AG04450 (cell line): ENCODE measurements around the gene STXBP6. TPM values are rescaled to one million over a fixed set of nuclear protein-coding genes. Genes with fewer than 3 reads are reported as not detected.

Source experiments
- CTCF ChIA-PET: fragments of 300-600, 350-600 bp; formaldehyde crosslinking; extraction: SDS; loops from one replicate; lab custom pipeline; 2022; ENCODE audit warnings: antibody characterized with exemption, inconsistent platforms; lab: Charles Lee
- POLR2A ChIA-PET: fragments of 350-600 bp; formaldehyde crosslinking; extraction: SDS; loops from one replicate; lab custom pipeline; 2021; ENCODE audit warnings: antibody characterized with exemption, inconsistent platforms; lab: Yijun Ruan, JAX
- DNase-seq: peaks from one replicate; pipeline ENCODE4 v3.0.0-alpha.2; 2011; ENCODE audit warnings: low read depth, low spot score
- H3K27ac ChIP-seq: one replicate; pipeline ENCODE4 v1.5.1; 2012; ENCODE audit warnings: low read depth, low read length, control low read depth
- H3K27me3 ChIP-seq: one replicate; pipeline ENCODE4 v1.6.0; 2012; ENCODE audit warnings: low read length; ENCODE audit not compliant: control insufficient read depth, insufficient read depth
- H3K4me3 ChIP-seq: 2 replicates; pipeline ENCODE4 v1.5.1; 2011; ENCODE audit warnings: mild to moderate bottlenecking, low read depth, low read length, control low read depth
- H3K9me3 ChIP-seq: 2 replicates; pipeline ENCODE4 v1.5.1; 2012; ENCODE audit warnings: low read length; ENCODE audit not compliant: control insufficient read depth, insufficient read depth
- polyA plus RNA-seq: library from polyadenylated mRNA; depleted of rRNA; stranded (reverse); fragments of >200 nt; gene quantifications from 2 replicates; pipeline ENCODE4 v1.2.3, GENCODE V29; 2011
- TF ChIP-seq, protein P1 (sequence below): IDR thresholded peaks from 2 replicates; pipeline ENCODE4 v1.5.1; 2011; ENCODE audit warnings: low read depth, low read length, control low read depth, inconsistent platforms

STXBP6 gene
- polyA plus RNA-seq, 1 experiment, result 0.16 TPM

DNA sequence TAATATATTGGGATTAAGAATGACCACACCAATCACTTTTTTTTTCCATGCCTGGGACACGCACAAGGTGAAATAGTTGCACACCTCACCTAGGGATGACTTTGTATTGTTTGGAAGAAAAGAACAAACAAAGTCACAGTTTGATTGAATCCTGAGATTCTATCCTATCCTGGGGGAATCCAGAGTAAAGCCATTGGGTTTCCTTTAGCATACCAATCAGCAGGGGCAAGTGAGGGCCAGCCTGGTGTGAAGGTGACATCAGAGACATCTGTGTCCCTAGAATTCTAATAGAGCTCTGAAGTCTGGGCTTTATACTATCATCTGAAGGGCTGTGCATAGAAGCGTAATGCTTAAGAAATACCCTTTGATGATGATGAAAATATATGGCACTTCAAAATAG, 199.9 kb downstream of the STXBP6 start:
- Histone ChIP-seq H3K9me3 (no peaks in the 10 kb centered on the region), H3K4me3 (no peak overlapping the region), H3K27me3 (no peaks in the 10 kb centered on the region), H3K27ac (no peak overlapping the region)
- TF ChIP-seq, protein P1, sequence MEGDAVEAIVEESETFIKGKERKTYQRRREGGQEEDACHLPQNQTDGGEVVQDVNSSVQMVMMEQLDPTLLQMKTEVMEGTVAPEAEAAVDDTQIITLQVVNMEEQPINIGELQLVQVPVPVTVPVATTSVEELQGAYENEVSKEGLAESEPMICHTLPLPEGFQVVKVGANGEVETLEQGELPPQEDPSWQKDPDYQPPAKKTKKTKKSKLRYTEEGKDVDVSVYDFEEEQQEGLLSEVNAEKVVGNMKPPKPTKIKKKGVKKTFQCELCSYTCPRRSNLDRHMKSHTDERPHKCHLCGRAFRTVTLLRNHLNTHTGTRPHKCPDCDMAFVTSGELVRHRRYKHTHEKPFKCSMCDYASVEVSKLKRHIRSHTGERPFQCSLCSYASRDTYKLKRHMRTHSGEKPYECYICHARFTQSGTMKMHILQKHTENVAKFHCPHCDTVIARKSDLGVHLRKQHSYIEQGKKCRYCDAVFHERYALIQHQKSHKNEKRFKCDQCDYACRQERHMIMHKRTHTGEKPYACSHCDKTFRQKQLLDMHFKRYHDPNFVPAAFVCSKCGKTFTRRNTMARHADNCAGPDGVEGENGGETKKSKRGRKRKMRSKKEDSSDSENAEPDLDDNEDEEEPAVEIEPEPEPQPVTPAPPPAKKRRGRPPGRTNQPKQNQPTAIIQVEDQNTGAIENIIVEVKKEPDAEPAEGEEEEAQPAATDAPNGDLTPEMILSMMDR, result no peak
- DNase-seq, result no peak
- CTCF ChIA-PET, result no interaction called here
- POLR2A ChIA-PET, result interaction anchor here (0.6 kb wide), 1 partner anchor 11 kb away, joined by 3 read pairs; no protein-coding TSS in a partner anchor

- Histone ChIP-seq H3K27ac (no peak overlapping the region), H3K4me3 (no peak overlapping the region), H3K9me3 (no peaks in the 10 kb centered on the region), H3K27me3 (no peaks in the 10 kb centered on the region)
- ChIA-PET CTCF (no interaction called here), POLR2A (no interaction called here)
- TF ChIP-seq, protein P1, result no peak
- DNase-seq, result no peak
Observed at GRCh38 chr14:24849471-24849870, 200.5 kb downstream of the STXBP6 start.

GRCh38 chr14:24848102-24848790, 201.7 kb downstream of the STXBP6 start:
- TF ChIP-seq, protein P1, result no peak
- H3K27me3 ChIP-seq, result no peaks in the 10 kb centered on the region
- ChIA-PET POLR2A (no interaction called here), CTCF (no interaction called here)
- no peak for DNase-seq
- no peak overlapping the region for H3K4me3 ChIP-seq
- H3K27ac ChIP-seq, result no peak overlapping the region
- H3K9me3 ChIP-seq, result no peaks in the 10 kb centered on the region

GRCh38 chr14:24847568-24848095, 202.3 kb downstream of the STXBP6 start:
- H3K9me3 ChIP-seq, result no peaks in the 10 kb centered on the region
- H3K27ac ChIP-seq, result no peak overlapping the region
- DNase-seq, result no peak
- no peaks in the 10 kb centered on the region for H3K27me3 ChIP-seq
- no peak overlapping the region for H3K4me3 ChIP-seq
- TF ChIP-seq, protein P1, result no peak
- CTCF ChIA-PET, result no interaction called here
- POLR2A ChIA-PET, result no interaction called here

DNA sequence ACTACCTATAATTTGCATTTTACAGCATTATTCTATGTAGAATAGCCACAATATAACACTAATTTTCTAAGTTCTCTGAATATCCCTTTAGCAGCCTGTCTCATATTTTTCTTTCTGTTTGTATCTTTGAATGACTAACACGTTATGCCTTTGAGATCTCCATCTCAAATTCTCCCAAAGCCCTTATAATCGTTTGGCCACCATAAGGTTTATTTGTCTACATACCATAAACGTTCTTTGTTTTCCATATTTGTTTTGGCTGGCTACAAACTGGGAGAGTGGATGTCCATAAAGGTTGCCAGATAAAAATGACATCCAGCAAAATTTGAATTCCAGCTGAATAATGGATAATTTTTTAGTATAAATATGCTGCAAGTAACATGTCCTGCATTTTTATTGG, 203.7 kb downstream of the STXBP6 start:
- H3K27me3 ChIP-seq, result no peaks in the 10 kb centered on the region
- CTCF ChIA-PET, result no interaction called here
- POLR2A ChIA-PET, result no interaction called here

More for the DNA sequence above, 203.7 kb downstream of the STXBP6 start:
- TF ChIP-seq, protein P1, result no peak
- no peak overlapping the region for H3K27ac ChIP-seq
- no peak overlapping the region for H3K4me3 ChIP-seq
- DNase-seq, result no peak
- no peaks in the 10 kb centered on the region for H3K9me3 ChIP-seq
